Lower leg skin (tissue), 4 donors: ENCODE results near the gene FOXE1. TPM values are rescaled to one million over a fixed set of nuclear protein-coding genes. Genes with fewer than 3 reads are reported as not detected.

Experiments
- DNase-seq, 2 donors: peaks; one replicate each; pipeline ENCODE4 v3.0.0-alpha.2; 2019; ENCODE audit warnings: low spot score in 2 of 2
- H3K4me3 ChIP-seq: fragments of 200-600 bp; sonication (generic); 2 replicates; pipeline ENCODE4 v1.5.1; 2017; ENCODE audit warnings: mild to moderate bottlenecking, low read depth; ENCODE audit not compliant: poor library complexity, severe bottlenecking
- CTCF ChIP-seq, 3 donors: fragments of 450-650 bp; IDR thresholded peaks; one replicate each; pipeline ENCODE4 v1.5.1; 2016; ENCODE audit warnings: antibody characterized with exemption in 3 of 3, mild to moderate bottlenecking in 3 of 3, moderate library complexity in 2 of 3
- POLR2A ChIP-seq, 2 donors: fragments of 450-650 bp; IDR thresholded peaks; one replicate each; pipeline ENCODE4 v1.6.1; 2016 to 2017; ENCODE audit warnings: antibody characterized with exemption in 2 of 2, mild to moderate bottlenecking in 1 of 2, moderate library complexity in 1 of 2
- WGBS, 2 donors: methylation state at CpG; one replicate each; pipeline ENCODE4 v1.1.5; 2018; 5-methylcytosine and 5-hydroxymethylcytosine counted together
- intact Hi-C: fragments of 100-400 bp; cut with DNase I; formaldehyde crosslinking; loops from one replicate; pipeline ENCODE4 v1.15.0; 2023; ENCODE audit warnings: low total_unique reads
- total RNA-seq, 4 donors: library from RNA; depleted of rRNA; stranded (reverse); fragments of >200 nt; gene quantifications; one replicate each; pipeline ENCODE4 v1.1.0, GENCODE V29; 2016

The FOXE1 gene
- total RNA-seq, 4 donors from 2014 or later: 0.27 to 2.9 (median 1.6) TPM

- no peak overlapping the region for H3K4me3 ChIP-seq
- no peak for DNase-seq
- WGBS, 2 donors: 66 to 76% methylated on average over 5 of the region's 5 CpGs
- TF ChIP-seq CTCF (IDR thresholded peaks at IDR 0.05): no peak
- TF ChIP-seq POLR2A (IDR thresholded peaks at IDR 0.05): no peak
- intact Hi-C loops: no loop called here
Measured at GRCh38 chr9:97809666-97810344, 43.2 kb upstream of the FOXE1 start.

GRCh38 chr9:97811533-97812246, 41.3 kb upstream of the FOXE1 start:
- TF ChIP-seq POLR2A (IDR thresholded peaks at IDR 0.05) (no peak), CTCF (IDR thresholded peaks at IDR 0.05) (no peak)
- no peak for DNase-seq
- H3K4me3 ChIP-seq: no peak overlapping the region
- intact Hi-C loops: no loop called here
- WGBS, 2 donors: 59 to 61% methylated on average over 7 of the region's 7 CpGs

DNA sequence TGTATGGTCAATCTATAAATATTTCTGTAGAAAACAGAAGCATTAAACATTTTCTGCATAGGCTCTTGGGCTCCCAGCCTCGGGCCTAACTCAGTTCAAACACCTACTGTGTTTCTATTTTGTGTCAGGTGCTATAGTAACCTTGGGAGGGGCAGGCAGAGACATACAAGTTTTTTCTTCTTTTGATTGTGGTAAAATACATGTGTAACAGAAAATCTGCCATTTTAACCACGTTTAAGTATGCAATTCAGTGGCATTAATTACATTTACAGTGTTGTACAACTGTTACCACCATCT, 40.8 kb upstream of the FOXE1 start:
- 34 to 38% methylated on average over 2 of the region's 2 CpGs for WGBS, 2 donors
- no peak overlapping the region for H3K4me3 ChIP-seq
- DNase-seq: no peak
- TF ChIP-seq CTCF (IDR thresholded peaks at IDR 0.05) (no peak), POLR2A (IDR thresholded peaks at IDR 0.05) (no peak)
- intact Hi-C loops: no loop called here

- intact Hi-C loops: no loop called here
- TF ChIP-seq POLR2A (IDR thresholded peaks at IDR 0.05) (no peak), CTCF (IDR thresholded peaks at IDR 0.05) (no peak)
- H3K4me3 ChIP-seq: no peak overlapping the region
- no peak for DNase-seq
Measured at GRCh38 chr9:97813072-97813471, 40.0 kb upstream of the FOXE1 start.

DNA sequence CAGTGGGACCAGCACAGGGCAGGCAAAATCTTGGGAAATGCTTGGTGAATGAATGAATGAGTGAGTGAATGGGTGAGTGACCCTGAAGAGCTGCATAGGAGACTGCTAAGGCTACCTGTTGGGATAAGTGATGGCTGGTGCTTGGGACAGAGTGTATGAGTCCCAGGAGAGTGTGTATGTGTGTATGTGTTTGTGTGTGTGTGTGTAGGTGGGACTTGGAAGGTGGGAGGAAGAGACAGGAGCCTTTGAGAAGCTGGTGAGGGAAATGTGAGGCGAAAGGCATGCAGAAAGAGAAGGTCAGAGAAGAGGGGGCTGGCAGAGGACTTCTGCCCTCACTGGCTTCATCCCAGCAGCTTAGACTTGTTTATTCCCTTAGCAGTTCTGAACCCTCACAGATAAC, 33.3 kb upstream of the FOXE1 start:
- intact Hi-C loops: no loop called here
- no peak overlapping the region for H3K4me3 ChIP-seq
- WGBS, 2 donors: 78 to 79% methylated on average over 1 of the region's 1 CpG
- no peak for DNase-seq
- no peak for TF ChIP-seq CTCF (IDR thresholded peaks at IDR 0.05)
- TF ChIP-seq POLR2A (IDR thresholded peaks at IDR 0.05): no peak

DNA sequence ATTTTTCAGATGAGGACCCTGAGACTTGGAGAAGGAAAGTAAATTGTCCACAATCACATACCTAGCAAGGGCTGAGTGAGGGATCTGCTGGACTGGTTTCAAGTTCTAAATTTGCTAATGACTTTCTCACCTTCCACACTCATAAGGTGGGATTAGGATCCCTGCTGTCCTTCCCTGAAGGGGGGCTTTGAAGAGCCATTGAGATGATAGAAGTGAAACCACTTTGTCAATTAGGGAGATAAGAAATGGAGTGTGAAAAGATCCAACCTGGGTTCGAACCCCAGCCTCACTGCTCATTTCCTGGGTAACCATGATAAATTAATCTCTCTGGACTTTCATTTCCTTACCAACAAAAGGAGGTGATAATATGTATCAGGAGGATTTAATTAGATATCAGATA, 32.7 kb upstream of the FOXE1 start:
- intact Hi-C loops: no loop called here
- 41 to 69% methylated on average over 1 of the region's 1 CpG for WGBS, 2 donors
- no peak for TF ChIP-seq CTCF (IDR thresholded peaks at IDR 0.05)
- no peak for TF ChIP-seq POLR2A (IDR thresholded peaks at IDR 0.05)
- no peak overlapping the region for H3K4me3 ChIP-seq
- DNase-seq: no peak
